Measurements from ENCODE around the gene PRR5L.
"Not testable (repeated sequence)": the region's sequence is repeated elsewhere in the genome, so short reads cannot be mapped to it uniquely, and the experiment has no call there.

PRR5L gene

GRCh38 chr11:36480833-36481232, 184.7 kb downstream of the PRR5L start:
- Histone ChIP-seq H3K9me3 (ENCODE audit: control extremely low read depth in 1 of 5, control insufficient read depth in 4 of 5, insufficient read depth in 2 of 5, low read depth in 1 of 5, low read length in 4 of 5) (peaks cover 0 to 2% (median 0%) of the 10 kb centered on the region in 5 experiments), H3K4me3 (ENCODE audit: control insufficient read depth in 1 of 7, extremely low read depth in 1 of 7, insufficient read depth in 4 of 7, low read depth in 2 of 7, low read length in 6 of 7) (no peak overlapping the region), H3K4me1 (ENCODE audit: control extremely low read depth in 1 of 4, control insufficient read depth in 4 of 4, insufficient read depth in 4 of 4, low read length in 3 of 4) (peaks cover 0 to 8% (median 1%) of the 10 kb centered on the region in 4 experiments), H3K27me3 (replicated peaks in 2 of 5; ENCODE audit: control insufficient read depth in 4 of 5, insufficient read depth in 5 of 5, low read length in 4 of 5) (no peaks in the 10 kb centered on the region), H3K36me3 (ENCODE audit: control insufficient read depth in 4 of 4, insufficient read depth in 4 of 4, low read length in 3 of 4) (peaks cover 6 to 19% (median 12%) of the 10 kb centered on the region in 4 experiments), H3K27ac (ENCODE audit: insufficient read depth in 1 of 2, low read depth in 1 of 2, low read length in 2 of 2, poor library complexity in 1 of 2, severe bottlenecking in 2 of 2) (no peak overlapping the region)
- ChIA-PET CTCF (interaction anchor here (0.5 to 8.0 kb wide), 10 partner anchors 10 to 349 kb away, joined by 3 to 191 read pairs (median 20); partner anchors contain the start of genes COMMD9 and PRR5L), POLR2A (no interaction called here)
- DNase-seq, result no peak

DNA sequence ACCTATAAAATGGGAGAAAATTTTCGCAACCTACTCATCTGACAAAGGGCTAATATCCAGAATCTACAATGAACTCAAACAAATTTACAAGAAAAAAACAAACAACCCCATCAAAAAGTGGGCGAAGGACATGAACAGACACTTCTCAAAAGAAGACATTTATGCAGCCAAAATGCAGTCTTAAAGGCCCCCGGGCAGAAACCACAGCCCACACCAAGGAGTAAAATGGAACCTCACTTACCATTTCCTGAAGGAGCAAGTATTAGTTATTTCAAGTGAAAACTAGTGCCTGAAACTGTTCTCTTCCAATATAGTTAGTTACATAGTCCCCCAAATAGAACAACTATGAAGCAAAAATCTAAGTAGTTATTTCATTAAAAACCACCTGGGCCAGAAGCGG, 187.0 kb downstream of the PRR5L start:
- H3K4me3 ChIP-seq (ENCODE audit: control insufficient read depth in 1 of 7, extremely low read depth in 1 of 7, insufficient read depth in 4 of 7, low read depth in 2 of 7, low read length in 6 of 7); H3K27me3 ChIP-seq (replicated peaks in 2 of 5; ENCODE audit: control insufficient read depth in 4 of 5, insufficient read depth in 5 of 5, low read length in 4 of 5); CTCF ChIA-PET; DNase-seq; H3K27ac ChIP-seq (ENCODE audit: insufficient read depth in 1 of 2, low read depth in 1 of 2, low read length in 2 of 2, poor library complexity in 1 of 2, severe bottlenecking in 2 of 2); H3K9me3 ChIP-seq (ENCODE audit: control extremely low read depth in 1 of 5, control insufficient read depth in 4 of 5, insufficient read depth in 2 of 5, low read depth in 1 of 5, low read length in 4 of 5); POLR2A ChIA-PET: not testable (repeated sequence)
- 50% methylated on average over 2 of the region's 4 CpGs for WGBS (ENCODE audit: insufficient coverage)
- Histone ChIP-seq H3K36me3 (ENCODE audit: control insufficient read depth in 4 of 4, insufficient read depth in 4 of 4, low read length in 3 of 4) (peaks cover 10 to 25% (median 16%) of the 10 kb centered on the region in 4 experiments), H3K4me1 (ENCODE audit: control extremely low read depth in 1 of 4, control insufficient read depth in 4 of 4, insufficient read depth in 4 of 4, low read length in 3 of 4) (peaks cover 6 to 20% (median 11%) of the 10 kb centered on the region in 4 experiments)

- WGBS (ENCODE audit: insufficient coverage), result 93% methylated on average over 3 of the region's 6 CpGs
- H3K9me3 ChIP-seq (ENCODE audit: control extremely low read depth in 1 of 5, control insufficient read depth in 4 of 5, insufficient read depth in 2 of 5, low read depth in 1 of 5, low read length in 4 of 5), result peaks cover 0 to 2% (median 0%) of the 10 kb centered on the region in 5 experiments
Observed at GRCh38 chr11:36485298-36486002, 189.4 kb downstream of the PRR5L start.

GRCh38 chr11:36487619-36488018, 191.5 kb downstream of the PRR5L start:
- WGBS (ENCODE audit: insufficient coverage), result no CpG with 5 or more reads among the region's 4 CpGs
- Histone ChIP-seq H3K36me3 (ENCODE audit: control insufficient read depth in 4 of 4, insufficient read depth in 4 of 4, low read length in 3 of 4) (peaks cover 30 to 56% (median 44%) of the 10 kb centered on the region in 4 experiments), H3K4me1 (ENCODE audit: control extremely low read depth in 1 of 4, control insufficient read depth in 4 of 4, insufficient read depth in 4 of 4, low read length in 3 of 4) (peaks cover 6 to 33% (median 17%) of the 10 kb centered on the region in 4 experiments), H3K27ac (ENCODE audit: insufficient read depth in 1 of 2, low read depth in 1 of 2, low read length in 2 of 2, poor library complexity in 1 of 2, severe bottlenecking in 2 of 2) (peak overlapping the region; percentile 46 to 57), H3K27me3 (replicated peaks in 2 of 5; ENCODE audit: control insufficient read depth in 4 of 5, insufficient read depth in 5 of 5, low read length in 4 of 5) (no peaks in the 10 kb centered on the region), H3K9me3 (ENCODE audit: control extremely low read depth in 1 of 5, control insufficient read depth in 4 of 5, insufficient read depth in 2 of 5, low read depth in 1 of 5, low read length in 4 of 5) (peaks cover 0 to 2% (median 0%) of the 10 kb centered on the region in 5 experiments), H3K4me3 (ENCODE audit: control insufficient read depth in 1 of 7, extremely low read depth in 1 of 7, insufficient read depth in 4 of 7, low read depth in 2 of 7, low read length in 6 of 7) (peak overlapping the region in 2 of 7 experiments; percentile 44 to 59)
- ChIA-PET POLR2A (interaction anchor here (0.7 kb wide), 1 partner anchor 199 kb away, joined by 4 read pairs; the partner anchor contains the start of gene COMMD9), CTCF (interaction anchor here (0.7 to 3.0 kb wide), 8 partner anchors 9 to 311 kb away, joined by 3 to 24 read pairs (median 4); no protein-coding TSS in a partner anchor)
- peak in 2 of 3 donors; percentile 28 to 57 for DNase-seq

More at GRCh38 chr11:36485298-36486002, 189.4 kb downstream of the PRR5L start:
- Histone ChIP-seq H3K4me1 (ENCODE audit: control extremely low read depth in 1 of 4, control insufficient read depth in 4 of 4, insufficient read depth in 4 of 4, low read length in 3 of 4) (peaks cover 6 to 33% (median 17%) of the 10 kb centered on the region in 4 experiments), H3K27ac (ENCODE audit: insufficient read depth in 1 of 2, low read depth in 1 of 2, low read length in 2 of 2, poor library complexity in 1 of 2, severe bottlenecking in 2 of 2) (no peak overlapping the region), H3K4me3 (ENCODE audit: control insufficient read depth in 1 of 7, extremely low read depth in 1 of 7, insufficient read depth in 4 of 7, low read depth in 2 of 7, low read length in 6 of 7) (no peak overlapping the region), H3K36me3 (ENCODE audit: control insufficient read depth in 4 of 4, insufficient read depth in 4 of 4, low read length in 3 of 4) (peaks cover 18 to 43% (median 30%) of the 10 kb centered on the region in 4 experiments), H3K27me3 (replicated peaks in 2 of 5; ENCODE audit: control insufficient read depth in 4 of 5, insufficient read depth in 5 of 5, low read length in 4 of 5) (no peaks in the 10 kb centered on the region)
- DNase-seq, result no peak
- CTCF ChIA-PET, result interaction anchor here (1.1 to 1.7 kb wide), 2 partner anchors 7 to 193 kb away, joined by 4 to 9 read pairs; no protein-coding TSS in a partner anchor
- POLR2A ChIA-PET, result no interaction called here

DNA sequence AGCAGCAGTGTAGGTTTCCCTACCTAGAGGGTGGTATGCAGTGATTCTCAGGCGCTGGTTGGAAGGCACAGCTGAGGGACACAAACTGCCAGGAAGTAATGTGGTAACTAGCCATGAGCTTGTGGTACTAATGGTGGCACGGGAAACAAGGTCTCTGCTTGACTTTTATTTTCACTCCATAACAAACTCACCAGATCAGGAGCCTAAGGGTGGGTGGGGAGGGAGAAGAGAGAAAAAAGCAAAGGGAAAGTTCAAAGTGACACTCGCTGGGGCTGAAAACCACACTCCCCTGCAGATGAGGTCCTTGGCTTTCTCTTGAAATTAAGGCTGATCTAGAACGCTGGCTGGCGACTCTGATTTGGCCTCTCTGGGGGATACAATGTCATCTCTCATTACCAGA, 192.0 kb downstream of the PRR5L start:
- H3K27me3 ChIP-seq (replicated peaks in 2 of 5; ENCODE audit: control insufficient read depth in 4 of 5, insufficient read depth in 5 of 5, low read length in 4 of 5), result no peaks in the 10 kb centered on the region
- H3K27ac ChIP-seq (ENCODE audit: insufficient read depth in 1 of 2, low read depth in 1 of 2, low read length in 2 of 2, poor library complexity in 1 of 2, severe bottlenecking in 2 of 2), result peak overlapping the region; percentile 46 to 57
- POLR2A ChIA-PET, result interaction anchor here (1.0 kb wide), 1 partner anchor 139 kb away, joined by 4 read pairs; no protein-coding TSS in a partner anchor
- H3K36me3 ChIP-seq (ENCODE audit: control insufficient read depth in 4 of 4, insufficient read depth in 4 of 4, low read length in 3 of 4), result peaks cover 32 to 60% (median 44%) of the 10 kb centered on the region in 4 experiments
- peak in 2 of 3 donors; percentile 60 to 69 for DNase-seq
- peaks cover 6 to 33% (median 17%) of the 10 kb centered on the region in 4 experiments for H3K4me1 ChIP-seq (ENCODE audit: control extremely low read depth in 1 of 4, control insufficient read depth in 4 of 4, insufficient read depth in 4 of 4, low read length in 3 of 4)
- peak overlapping the region in 2 of 7 experiments; percentile 44 to 59 for H3K4me3 ChIP-seq (ENCODE audit: control insufficient read depth in 1 of 7, extremely low read depth in 1 of 7, insufficient read depth in 4 of 7, low read depth in 2 of 7, low read length in 6 of 7)
- H3K9me3 ChIP-seq (ENCODE audit: control extremely low read depth in 1 of 5, control insufficient read depth in 4 of 5, insufficient read depth in 2 of 5, low read depth in 1 of 5, low read length in 4 of 5), result peaks cover 0 to under 1% (median 0%) of the 10 kb centered on the region in 5 experiments
- 66% methylated on average over 3 of the region's 5 CpGs for WGBS (ENCODE audit: insufficient coverage)
- CTCF ChIA-PET, result interaction anchor here (0.7 to 3.0 kb wide), 10 partner anchors 9 to 311 kb away, joined by 3 to 24 read pairs (median 4); partner anchors contain the start of gene COMMD9

DNA sequence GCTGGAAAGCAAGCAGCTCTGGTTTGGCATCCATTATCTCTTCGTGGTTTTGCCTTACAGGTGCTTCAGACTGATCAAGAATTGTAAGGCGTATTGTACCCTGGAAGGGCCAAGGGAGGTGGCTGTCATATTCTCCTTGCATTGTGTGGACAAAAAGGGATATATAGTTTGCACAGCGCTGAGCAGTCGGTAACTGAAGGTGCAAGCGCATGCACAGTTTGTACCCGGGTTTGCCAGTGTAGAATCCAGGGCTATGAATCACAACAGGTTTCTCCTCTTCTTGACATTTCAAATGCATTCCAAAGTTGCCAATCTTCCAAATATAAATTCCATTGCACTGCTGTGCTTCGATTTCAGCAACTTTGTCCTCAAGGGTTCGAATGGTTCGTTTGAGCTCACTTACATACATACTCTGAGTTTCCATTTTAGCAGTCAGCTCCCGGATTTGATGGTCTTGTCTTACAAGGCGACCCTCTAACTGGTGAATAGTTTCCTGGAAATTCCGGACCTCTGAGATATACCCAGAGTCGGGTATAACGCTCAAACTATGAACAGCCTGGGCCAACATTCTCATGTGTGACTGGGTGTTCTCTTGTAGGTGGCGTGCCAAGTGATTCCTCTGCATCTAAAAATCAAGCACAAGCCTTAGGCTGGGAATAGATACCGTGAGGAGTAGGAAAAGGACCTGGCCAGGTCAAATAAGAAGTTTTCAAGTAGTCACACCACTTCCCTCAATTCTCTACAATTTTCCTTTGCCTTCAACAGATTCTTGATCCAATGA, 194.1 kb downstream of the PRR5L start:
- Histone ChIP-seq H3K27me3 (replicated peaks in 2 of 5; ENCODE audit: control insufficient read depth in 4 of 5, insufficient read depth in 5 of 5, low read length in 4 of 5) (no peaks in the 10 kb centered on the region), H3K4me1 (ENCODE audit: control extremely low read depth in 1 of 4, control insufficient read depth in 4 of 4, insufficient read depth in 4 of 4, low read length in 3 of 4) (peaks cover 6 to 32% (median 17%) of the 10 kb centered on the region in 4 experiments), H3K4me3 (ENCODE audit: control insufficient read depth in 1 of 7, extremely low read depth in 1 of 7, insufficient read depth in 4 of 7, low read depth in 2 of 7, low read length in 6 of 7) (no peak overlapping the region), H3K36me3 (ENCODE audit: control insufficient read depth in 4 of 4, insufficient read depth in 4 of 4, low read length in 3 of 4) (peaks cover 31 to 61% (median 48%) of the 10 kb centered on the region in 4 experiments), H3K27ac (ENCODE audit: insufficient read depth in 1 of 2, low read depth in 1 of 2, low read length in 2 of 2, poor library complexity in 1 of 2, severe bottlenecking in 2 of 2) (no peak overlapping the region), H3K9me3 (ENCODE audit: control extremely low read depth in 1 of 5, control insufficient read depth in 4 of 5, insufficient read depth in 2 of 5, low read depth in 1 of 5, low read length in 4 of 5) (no peaks in the 10 kb centered on the region)
- POLR2A ChIA-PET, result no interaction called here
- CTCF ChIA-PET, result interaction anchor here (1.1 to 3.0 kb wide), 4 partner anchors 12 to 201 kb away, joined by 3 to 14 read pairs (median 4); no protein-coding TSS in a partner anchor
- 92% methylated on average over 12 of the region's 16 CpGs for WGBS (ENCODE audit: insufficient coverage)
- no peak for DNase-seq
